HL-60 (cell line): Measurements from ENCODE around the gene ENO3.

ENCODE experiments used
- DNase-seq, 2 experiments: peaks; one replicate each; pipeline ENCODE4 v3.0.0-alpha.2; 2010 to 2020; ENCODE audit warnings: low read depth in 1 of 2, low spot score in 1 of 2
- H3K27ac ChIP-seq: fragments of 250-450 bp; sonication (Bioruptor Pico); replicated peaks from 2 replicates; pipeline ENCODE4 v1.5.1; 2020; ENCODE audit warnings: mild to moderate bottlenecking, moderate library complexity
- H3K27me3 ChIP-seq: fragments of 250-450 bp; sonication (Bioruptor Pico); 2 replicates; pipeline ENCODE4 v1.5.1; 2021; ENCODE audit warnings: mild to moderate bottlenecking, moderate library complexity; ENCODE audit not compliant: insufficient read depth, poor library complexity, severe bottlenecking
- H3K4me3 ChIP-seq: replicated peaks from 2 replicates; pipeline ENCODE4 v1.5.1; 2011; ENCODE audit warnings: mild to moderate bottlenecking, control low read depth, low read length; ENCODE audit not compliant: insufficient read depth
- GABPA ChIP-seq: IDR thresholded peaks from 2 replicates; pipeline ENCODE4 v1.6.1; 2012; ENCODE audit warnings: low read depth
- POLR2AphosphoS5 ChIP-seq: IDR thresholded peaks from 2 replicates; pipeline ENCODE4 v1.6.1; 2012; ENCODE audit warnings: low read depth
- SPI1 ChIP-seq: IDR thresholded peaks from 2 replicates; pipeline ENCODE4 v1.6.1; 2012; ENCODE audit warnings: low read depth, mild to moderate bottlenecking, borderline replicate concordance
- TF ChIP-seq, protein P1 (sequence below): IDR thresholded peaks from one replicate; pipeline ENCODE4 v1.5.1; 2011; ENCODE audit warnings: low read length, control low read depth, inconsistent platforms; ENCODE audit not compliant: insufficient read depth
- TF ChIP-seq, protein P2 (sequence below): IDR thresholded peaks from 2 replicates; pipeline ENCODE4 v1.6.1; 2012; ENCODE audit warnings: low read depth; ENCODE audit not compliant: insufficient replicate concordance

The ENO3 gene

DNA sequence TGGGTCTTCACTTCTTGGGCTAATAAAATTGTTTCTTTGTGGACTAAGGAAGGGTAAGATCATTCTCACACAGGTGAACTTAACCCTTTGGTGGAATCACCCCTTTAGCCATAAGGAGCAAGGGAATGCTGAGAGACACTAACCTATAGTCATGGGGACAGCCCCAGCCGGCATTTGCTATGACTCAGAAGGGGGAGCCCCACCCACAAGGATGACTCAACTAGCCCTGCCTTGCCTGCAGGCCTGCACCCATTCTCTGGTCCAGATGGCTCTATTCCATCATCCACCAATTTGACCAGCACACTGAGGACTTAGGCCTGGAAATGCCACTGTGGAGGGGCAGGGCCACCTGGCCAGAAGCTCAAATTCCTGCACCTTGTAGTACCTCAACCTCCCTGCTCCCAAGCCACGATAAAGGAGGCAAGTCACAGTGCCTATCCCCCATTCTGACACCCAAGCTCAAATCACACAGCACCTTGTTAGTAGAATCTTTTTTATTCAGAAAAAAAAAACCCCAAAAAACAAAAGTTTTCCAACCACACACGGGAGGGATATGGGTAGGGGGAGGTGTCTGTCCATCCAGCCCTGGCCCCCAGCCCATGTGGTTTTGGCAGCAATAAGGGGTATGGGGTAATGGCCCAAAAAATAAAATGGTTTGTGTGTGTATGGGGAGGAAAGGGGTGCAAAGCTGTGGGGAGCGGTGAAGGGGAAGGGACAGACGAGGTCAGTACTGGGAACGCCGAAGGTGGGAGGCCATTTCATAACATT, 5.6 kb upstream of the ENO3 start:
- peak; percentile 85 for TF ChIP-seq POLR2AphosphoS5
- TF ChIP-seq GABPA = no peak
- TF ChIP-seq, protein P1, sequence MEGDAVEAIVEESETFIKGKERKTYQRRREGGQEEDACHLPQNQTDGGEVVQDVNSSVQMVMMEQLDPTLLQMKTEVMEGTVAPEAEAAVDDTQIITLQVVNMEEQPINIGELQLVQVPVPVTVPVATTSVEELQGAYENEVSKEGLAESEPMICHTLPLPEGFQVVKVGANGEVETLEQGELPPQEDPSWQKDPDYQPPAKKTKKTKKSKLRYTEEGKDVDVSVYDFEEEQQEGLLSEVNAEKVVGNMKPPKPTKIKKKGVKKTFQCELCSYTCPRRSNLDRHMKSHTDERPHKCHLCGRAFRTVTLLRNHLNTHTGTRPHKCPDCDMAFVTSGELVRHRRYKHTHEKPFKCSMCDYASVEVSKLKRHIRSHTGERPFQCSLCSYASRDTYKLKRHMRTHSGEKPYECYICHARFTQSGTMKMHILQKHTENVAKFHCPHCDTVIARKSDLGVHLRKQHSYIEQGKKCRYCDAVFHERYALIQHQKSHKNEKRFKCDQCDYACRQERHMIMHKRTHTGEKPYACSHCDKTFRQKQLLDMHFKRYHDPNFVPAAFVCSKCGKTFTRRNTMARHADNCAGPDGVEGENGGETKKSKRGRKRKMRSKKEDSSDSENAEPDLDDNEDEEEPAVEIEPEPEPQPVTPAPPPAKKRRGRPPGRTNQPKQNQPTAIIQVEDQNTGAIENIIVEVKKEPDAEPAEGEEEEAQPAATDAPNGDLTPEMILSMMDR = no peak
- no peak for TF ChIP-seq SPI1
- TF ChIP-seq, protein P2, sequence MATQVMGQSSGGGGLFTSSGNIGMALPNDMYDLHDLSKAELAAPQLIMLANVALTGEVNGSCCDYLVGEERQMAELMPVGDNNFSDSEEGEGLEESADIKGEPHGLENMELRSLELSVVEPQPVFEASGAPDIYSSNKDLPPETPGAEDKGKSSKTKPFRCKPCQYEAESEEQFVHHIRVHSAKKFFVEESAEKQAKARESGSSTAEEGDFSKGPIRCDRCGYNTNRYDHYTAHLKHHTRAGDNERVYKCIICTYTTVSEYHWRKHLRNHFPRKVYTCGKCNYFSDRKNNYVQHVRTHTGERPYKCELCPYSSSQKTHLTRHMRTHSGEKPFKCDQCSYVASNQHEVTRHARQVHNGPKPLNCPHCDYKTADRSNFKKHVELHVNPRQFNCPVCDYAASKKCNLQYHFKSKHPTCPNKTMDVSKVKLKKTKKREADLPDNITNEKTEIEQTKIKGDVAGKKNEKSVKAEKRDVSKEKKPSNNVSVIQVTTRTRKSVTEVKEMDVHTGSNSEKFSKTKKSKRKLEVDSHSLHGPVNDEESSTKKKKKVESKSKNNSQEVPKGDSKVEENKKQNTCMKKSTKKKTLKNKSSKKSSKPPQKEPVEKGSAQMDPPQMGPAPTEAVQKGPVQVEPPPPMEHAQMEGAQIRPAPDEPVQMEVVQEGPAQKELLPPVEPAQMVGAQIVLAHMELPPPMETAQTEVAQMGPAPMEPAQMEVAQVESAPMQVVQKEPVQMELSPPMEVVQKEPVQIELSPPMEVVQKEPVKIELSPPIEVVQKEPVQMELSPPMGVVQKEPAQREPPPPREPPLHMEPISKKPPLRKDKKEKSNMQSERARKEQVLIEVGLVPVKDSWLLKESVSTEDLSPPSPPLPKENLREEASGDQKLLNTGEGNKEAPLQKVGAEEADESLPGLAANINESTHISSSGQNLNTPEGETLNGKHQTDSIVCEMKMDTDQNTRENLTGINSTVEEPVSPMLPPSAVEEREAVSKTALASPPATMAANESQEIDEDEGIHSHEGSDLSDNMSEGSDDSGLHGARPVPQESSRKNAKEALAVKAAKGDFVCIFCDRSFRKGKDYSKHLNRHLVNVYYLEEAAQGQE = no peak
- H3K27me3 ChIP-seq = no peaks in the 10 kb centered on the region
- peak overlapping the region; percentile 67 for H3K4me3 ChIP-seq
- H3K27ac ChIP-seq = peak overlapping the region; percentile 98
- DNase-seq = peak; percentile 67 to 71

DNA sequence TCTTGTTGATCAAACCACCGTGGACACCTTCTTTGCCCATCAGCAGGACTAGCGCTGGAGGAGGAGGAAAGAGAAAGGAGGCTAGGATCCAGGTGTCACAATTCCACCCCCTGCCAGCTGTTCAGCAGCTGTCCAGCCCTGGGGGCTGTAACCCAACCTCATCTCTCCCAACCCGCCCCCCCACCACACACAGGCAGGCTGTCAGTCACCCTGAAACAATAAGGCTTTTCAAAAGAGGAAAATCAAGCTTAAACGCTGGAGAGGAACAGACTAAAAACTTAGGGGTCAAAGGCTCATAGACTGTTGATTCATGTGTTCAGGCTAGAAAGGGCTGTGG, 5.0 kb upstream of the ENO3 start:
- Histone ChIP-seq H3K27ac (peak overlapping the region; percentile 98), H3K27me3 (no peaks in the 10 kb centered on the region), H3K4me3 (peak overlapping the region; percentile 67)
- no peak for DNase-seq
- TF ChIP-seq, protein P1 = no peak
- TF ChIP-seq GABPA (no peak), POLR2AphosphoS5 (no peak), SPI1 (no peak)
- TF ChIP-seq, protein P2 = no peak

DNA sequence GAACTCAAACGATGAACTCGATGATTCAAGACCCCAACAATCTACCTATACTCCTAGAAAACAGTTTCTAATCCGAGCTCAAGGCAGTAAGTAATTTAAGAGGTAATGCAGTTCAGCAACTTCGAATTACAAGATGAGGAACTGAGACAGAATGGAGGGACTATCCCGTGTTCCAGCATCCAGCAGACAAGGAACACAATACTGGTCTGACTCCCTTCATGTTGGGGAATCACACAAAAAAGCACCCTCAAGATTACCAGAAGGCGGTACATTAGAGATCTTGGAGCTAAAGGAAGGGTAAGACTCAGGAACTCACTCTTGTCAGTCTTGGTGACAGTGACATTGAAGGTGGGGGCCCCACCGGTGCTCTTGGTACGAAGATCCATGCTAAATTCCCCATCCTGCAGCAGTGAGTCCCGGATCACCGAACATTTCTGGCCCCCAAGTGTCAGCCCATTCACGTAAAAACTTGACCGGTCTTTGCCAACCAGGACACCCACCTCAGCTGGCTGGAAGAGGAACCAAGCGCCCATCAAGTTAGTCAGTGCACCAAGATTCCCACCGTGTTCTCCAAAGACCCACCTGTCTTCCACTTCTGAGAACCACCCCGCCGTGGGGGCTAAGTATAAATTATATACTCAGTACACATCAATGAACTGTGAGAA, 4.5 kb upstream of the ENO3 start:
- DNase-seq = no peak
- H3K27me3 ChIP-seq = no peaks in the 10 kb centered on the region
- H3K4me3 ChIP-seq = peak overlapping the region; percentile 67
- peak overlapping the region; percentile 98 for H3K27ac ChIP-seq
- TF ChIP-seq GABPA = no peak
- no peak for TF ChIP-seq POLR2AphosphoS5
- TF ChIP-seq, protein P2 = no peak
- TF ChIP-seq SPI1 = no peak
- TF ChIP-seq, protein P1 = no peak
